WTC11 (cell line): ENCODE measurements around the gene ST6GALNAC5. TPM values are rescaled to one million over a fixed set of nuclear protein-coding genes. Genes with fewer than 3 reads are reported as not detected.

Experiments used
- ATAC-seq: fragments of 200-7000 bp; cut with Tn5 transposase; 2 replicates; pipeline ENCODE4 v1.10.0; 2021; ENCODE audit warnings: mild to moderate bottlenecking, moderate library complexity
- CTCF ChIA-PET: fragments of 300-600 bp; sonication (Branson Sonifier 250); formaldehyde crosslinking; loops from one replicate; lab custom pipeline; 2021; ENCODE audit warnings: antibody characterized with exemption; lab: Charles Lee
- POLR2A ChIA-PET: fragments of 350-600 bp; sonication (Branson Sonifier 250); formaldehyde crosslinking; loops from one replicate; lab custom pipeline; 2021; ENCODE audit warnings: antibody characterized with exemption; lab: Charles Lee
- DNase-seq: peaks from one replicate; pipeline ENCODE4 v3.0.0; 2021; ENCODE audit warnings: low spot score
- H3K27ac Mint-ChIP-seq: 2 replicates; pipeline ENCODE4 v1.8.0; 2021; ENCODE audit warnings: mixed read lengths
- H3K27me3 Mint-ChIP-seq: 2 replicates; pipeline ENCODE4 v1.8.0; 2021; ENCODE audit warnings: low read depth, mild to moderate bottlenecking, moderate library complexity, mixed read lengths
- H3K36me3 Mint-ChIP-seq: 2 replicates; pipeline ENCODE4 v1.8.0; 2021; ENCODE audit warnings: mixed read lengths
- H3K4me1 Mint-ChIP-seq: 2 replicates; pipeline ENCODE4 v1.8.0; 2022; ENCODE audit warnings: mixed read lengths
- H3K4me3 Mint-ChIP-seq: 2 replicates; pipeline ENCODE4 v1.8.0; 2021; ENCODE audit warnings: mild to moderate bottlenecking, moderate library complexity, mixed read lengths
- H3K9me3 Mint-ChIP-seq: 2 replicates; pipeline ENCODE4 v1.8.0; 2021; ENCODE audit warnings: mixed read lengths
- CREB1 ChIP-seq: sonication (generic); formaldehyde crosslinking; IDR thresholded peaks from 2 replicates; pipeline ENCODE4 v1.8.0; 2023; ENCODE audit warnings: mild to moderate bottlenecking, missing genetic modification reagents
- EMX1 ChIP-seq: fragments of 250-450 bp; sonication (Bioruptor Pico); IDR thresholded peaks from 2 replicates; pipeline ENCODE4 v1.8.0; 2021; ENCODE audit warnings: mild to moderate bottlenecking
- ETV6 ChIP-seq: sonication (generic); formaldehyde crosslinking; IDR thresholded peaks from 2 replicates; pipeline ENCODE4 v1.8.1; 2022; ENCODE audit warnings: mild to moderate bottlenecking, missing genetic modification reagents
- FOXP1 ChIP-seq: sonication (generic); formaldehyde crosslinking; IDR thresholded peaks from 2 replicates; pipeline ENCODE4 v1.8.0; 2022; ENCODE audit warnings: missing genetic modification reagents, mild to moderate bottlenecking, moderate library complexity, borderline replicate concordance
- GRHL2 ChIP-seq: fragments of 250-450 bp; sonication (Bioruptor Pico); IDR thresholded peaks from 2 replicates; pipeline ENCODE4 v1.8.0; 2022; ENCODE audit warnings: mild to moderate bottlenecking, moderate library complexity; ENCODE audit not compliant: insufficient replicate concordance, severe bottlenecking
- HMGA2 ChIP-seq: fragments of 250-450 bp; sonication (Bioruptor Pico); IDR thresholded peaks from 2 replicates; pipeline ENCODE4 v1.4.0; 2021; ENCODE audit warnings: mild to moderate bottlenecking, moderate library complexity
- MXD4 ChIP-seq: fragments of 250-450 bp; sonication (Bioruptor Pico); IDR thresholded peaks from 2 replicates; pipeline ENCODE4 v1.8.0; 2021; ENCODE audit warnings: mild to moderate bottlenecking, moderate library complexity, borderline replicate concordance
- NFATC4 ChIP-seq: fragments of 250-450 bp; sonication (Bioruptor Pico); IDR thresholded peaks from 2 replicates; pipeline ENCODE4 v1.9.0; 2021; ENCODE audit warnings: mild to moderate bottlenecking
- NFYB ChIP-seq: sonication (generic); formaldehyde crosslinking; conservative IDR thresholded peaks from 2 replicates; pipeline ENCODE4 v1.8.0; 2022; ENCODE audit warnings: low read depth, missing genetic modification reagents
- NR1H2 ChIP-seq: sonication (generic); formaldehyde crosslinking; IDR thresholded peaks from 2 replicates; pipeline ENCODE4 v1.9.0; 2021; ENCODE audit warnings: mild to moderate bottlenecking, moderate library complexity, missing genetic modification reagents
- NR3C1 ChIP-seq: sonication (generic); formaldehyde crosslinking; conservative IDR thresholded peaks from 2 replicates; pipeline ENCODE4 v1.8.1; 2023; ENCODE audit warnings: low read depth, mild to moderate bottlenecking, missing genetic modification reagents
- RELA ChIP-seq: sonication (generic); formaldehyde crosslinking; IDR thresholded peaks from 2 replicates; pipeline ENCODE4 v1.8.1; 2022; ENCODE audit warnings: missing genetic modification reagents, mild to moderate bottlenecking, borderline replicate concordance
- SMAD3 ChIP-seq: sonication (generic); formaldehyde crosslinking; IDR thresholded peaks from 2 replicates; pipeline ENCODE4 v1.8.0; 2022; ENCODE audit warnings: missing genetic modification reagents, mild to moderate bottlenecking, borderline replicate concordance
- TCF7 ChIP-seq: sonication (generic); formaldehyde crosslinking; IDR thresholded peaks from 2 replicates; pipeline ENCODE4 v1.8.0; 2022; ENCODE audit warnings: mild to moderate bottlenecking, low read depth, missing genetic modification reagents, moderate library complexity
- TEAD1 ChIP-seq: sonication (generic); formaldehyde crosslinking; IDR thresholded peaks from 2 replicates; pipeline ENCODE4 v1.8.0; 2022; ENCODE audit warnings: mild to moderate bottlenecking, missing genetic modification reagents
- TP53 ChIP-seq: sonication (generic); formaldehyde crosslinking; IDR thresholded peaks from 2 replicates; pipeline ENCODE4 v1.8.1; 2023; ENCODE audit warnings: mild to moderate bottlenecking, missing genetic modification reagents
- ZNF219 ChIP-seq: sonication (generic); formaldehyde crosslinking; IDR thresholded peaks from 2 replicates; pipeline ENCODE4 v1.8.0; 2023; ENCODE audit warnings: missing genetic modification reagents, mild to moderate bottlenecking, borderline replicate concordance
- ZNF232 ChIP-seq: sonication (generic); formaldehyde crosslinking; IDR thresholded peaks from 2 replicates; pipeline ENCODE4 v1.8.0; 2022; ENCODE audit warnings: mild to moderate bottlenecking, missing genetic modification reagents
- ZNF396 ChIP-seq: fragments of 250-450 bp; sonication (Bioruptor Pico); IDR thresholded peaks from 2 replicates; pipeline ENCODE4 v1.8.0; 2021; ENCODE audit warnings: mild to moderate bottlenecking, moderate library complexity, borderline replicate concordance
- ZNF416 ChIP-seq: fragments of 250-450 bp; sonication (Bioruptor Pico); IDR thresholded peaks from 2 replicates; pipeline ENCODE4 v1.9.0; 2021; ENCODE audit warnings: mild to moderate bottlenecking, inconsistent platforms
- total RNA-seq: library from RNA; stranded (reverse); gene quantifications from 3 replicates; pipeline ENCODE4 v1.2.3, GENCODE V29; 2021
- TF ChIP-seq, protein P1 (sequence below): sonication (generic); formaldehyde crosslinking; conservative IDR thresholded peaks from 2 replicates; pipeline ENCODE4 v1.8.1; 2022; ENCODE audit warnings: mild to moderate bottlenecking, missing genetic modification reagents
- TF ChIP-seq, protein P2 (sequence below): sonication (generic); formaldehyde crosslinking; IDR thresholded peaks from 2 replicates; pipeline ENCODE4 v1.8.1; 2022; ENCODE audit warnings: missing genetic modification reagents, borderline replicate concordance
- TF ChIP-seq, protein P3 (sequence below): sonication (generic); formaldehyde crosslinking; IDR thresholded peaks from 2 replicates; pipeline ENCODE4 v1.8.0; 2022; ENCODE audit warnings: missing genetic modification reagents
- TF ChIP-seq, protein P4 (sequence below): sonication (generic); formaldehyde crosslinking; IDR thresholded peaks from 2 replicates; pipeline ENCODE4 v1.8.0; 2022; ENCODE audit warnings: mild to moderate bottlenecking, missing genetic modification reagents
- TF ChIP-seq, protein P5 (sequence below): sonication (generic); formaldehyde crosslinking; IDR thresholded peaks from 2 replicates; pipeline ENCODE4 v1.8.0; 2022; ENCODE audit warnings: mild to moderate bottlenecking, missing genetic modification reagents
- TF ChIP-seq, protein P6 (sequence below): sonication (generic); formaldehyde crosslinking; IDR thresholded peaks from 2 replicates; pipeline ENCODE4 v1.8.0; 2022; ENCODE audit warnings: mild to moderate bottlenecking, missing genetic modification reagents
- TF ChIP-seq, protein P7 (sequence below): fragments of 250-450 bp; sonication (Bioruptor Pico); IDR thresholded peaks from 2 replicates; pipeline ENCODE4 v1.9.0; 2021; ENCODE audit warnings: mild to moderate bottlenecking

Gene ST6GALNAC5
- total RNA-seq, 1 experiment from 2014 or later = 9.6 TPM

DNA sequence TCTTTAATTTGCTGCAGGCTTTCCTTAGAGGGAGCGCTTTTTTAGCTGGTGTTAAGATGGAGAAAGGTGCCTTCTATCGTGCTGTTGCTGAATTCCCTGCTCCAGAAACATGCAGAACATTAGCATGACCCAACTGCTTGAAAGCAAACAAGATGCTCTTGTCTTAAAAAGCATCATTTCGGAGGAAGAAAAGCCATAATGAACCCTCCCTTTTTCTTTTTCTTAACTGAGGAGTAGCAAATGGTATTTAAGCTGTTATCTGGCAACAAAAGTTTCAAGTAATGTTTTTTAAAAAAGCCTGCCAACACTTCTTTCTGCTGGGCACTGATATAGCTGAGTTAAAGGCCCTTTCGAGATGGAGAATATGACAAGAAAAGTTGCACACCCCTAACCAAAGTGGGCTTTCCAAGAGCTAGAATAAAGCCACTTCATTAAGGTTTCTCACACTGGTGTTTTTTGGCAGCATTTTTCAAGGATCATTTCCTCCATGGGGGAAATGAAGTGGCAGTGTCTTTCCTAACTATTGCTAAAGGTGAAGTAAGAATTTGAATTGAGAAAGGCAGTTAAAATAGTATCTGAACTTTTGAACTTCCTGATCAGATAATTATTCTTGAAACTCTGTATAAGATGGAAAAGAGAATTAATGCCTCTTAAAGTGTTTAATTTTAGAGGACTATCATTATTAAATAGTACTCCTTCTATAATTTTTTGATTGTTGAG, 38.8 kb downstream of the ST6GALNAC5 start:
- no peak for ATAC-seq
- no peak for TF ChIP-seq TP53 (CRISPR knock-in tag)
- TF ChIP-seq TEAD1 (CRISPR knock-in tag) = no peak
- TF ChIP-seq, protein P1, sequence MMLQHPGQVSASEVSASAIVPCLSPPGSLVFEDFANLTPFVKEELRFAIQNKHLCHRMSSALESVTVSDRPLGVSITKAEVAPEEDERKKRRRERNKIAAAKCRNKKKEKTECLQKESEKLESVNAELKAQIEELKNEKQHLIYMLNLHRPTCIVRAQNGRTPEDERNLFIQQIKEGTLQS (CRISPR knock-in tag) = no peak
- no peak for TF ChIP-seq NFYB (CRISPR knock-in tag)
- TF ChIP-seq MXD4 = no peak
- TF ChIP-seq FOXP1 (CRISPR knock-in tag) = no peak
- TF ChIP-seq, protein P2, sequence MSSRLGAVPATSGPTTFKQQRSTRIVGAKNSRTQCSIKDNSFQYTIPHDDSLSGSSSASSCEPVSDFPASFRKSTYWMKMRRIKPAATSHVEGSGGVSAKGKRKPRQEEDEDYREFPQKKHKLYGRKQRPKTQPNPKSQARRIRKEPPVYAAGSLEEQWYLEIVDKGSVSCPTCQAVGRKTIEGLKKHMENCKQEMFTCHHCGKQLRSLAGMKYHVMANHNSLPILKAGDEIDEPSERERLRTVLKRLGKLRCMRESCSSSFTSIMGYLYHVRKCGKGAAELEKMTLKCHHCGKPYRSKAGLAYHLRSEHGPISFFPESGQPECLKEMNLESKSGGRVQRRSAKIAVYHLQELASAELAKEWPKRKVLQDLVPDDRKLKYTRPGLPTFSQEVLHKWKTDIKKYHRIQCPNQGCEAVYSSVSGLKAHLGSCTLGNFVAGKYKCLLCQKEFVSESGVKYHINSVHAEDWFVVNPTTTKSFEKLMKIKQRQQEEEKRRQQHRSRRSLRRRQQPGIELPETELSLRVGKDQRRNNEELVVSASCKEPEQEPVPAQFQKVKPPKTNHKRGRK (CRISPR knock-in tag) = no peak
- TF ChIP-seq, protein P3, sequence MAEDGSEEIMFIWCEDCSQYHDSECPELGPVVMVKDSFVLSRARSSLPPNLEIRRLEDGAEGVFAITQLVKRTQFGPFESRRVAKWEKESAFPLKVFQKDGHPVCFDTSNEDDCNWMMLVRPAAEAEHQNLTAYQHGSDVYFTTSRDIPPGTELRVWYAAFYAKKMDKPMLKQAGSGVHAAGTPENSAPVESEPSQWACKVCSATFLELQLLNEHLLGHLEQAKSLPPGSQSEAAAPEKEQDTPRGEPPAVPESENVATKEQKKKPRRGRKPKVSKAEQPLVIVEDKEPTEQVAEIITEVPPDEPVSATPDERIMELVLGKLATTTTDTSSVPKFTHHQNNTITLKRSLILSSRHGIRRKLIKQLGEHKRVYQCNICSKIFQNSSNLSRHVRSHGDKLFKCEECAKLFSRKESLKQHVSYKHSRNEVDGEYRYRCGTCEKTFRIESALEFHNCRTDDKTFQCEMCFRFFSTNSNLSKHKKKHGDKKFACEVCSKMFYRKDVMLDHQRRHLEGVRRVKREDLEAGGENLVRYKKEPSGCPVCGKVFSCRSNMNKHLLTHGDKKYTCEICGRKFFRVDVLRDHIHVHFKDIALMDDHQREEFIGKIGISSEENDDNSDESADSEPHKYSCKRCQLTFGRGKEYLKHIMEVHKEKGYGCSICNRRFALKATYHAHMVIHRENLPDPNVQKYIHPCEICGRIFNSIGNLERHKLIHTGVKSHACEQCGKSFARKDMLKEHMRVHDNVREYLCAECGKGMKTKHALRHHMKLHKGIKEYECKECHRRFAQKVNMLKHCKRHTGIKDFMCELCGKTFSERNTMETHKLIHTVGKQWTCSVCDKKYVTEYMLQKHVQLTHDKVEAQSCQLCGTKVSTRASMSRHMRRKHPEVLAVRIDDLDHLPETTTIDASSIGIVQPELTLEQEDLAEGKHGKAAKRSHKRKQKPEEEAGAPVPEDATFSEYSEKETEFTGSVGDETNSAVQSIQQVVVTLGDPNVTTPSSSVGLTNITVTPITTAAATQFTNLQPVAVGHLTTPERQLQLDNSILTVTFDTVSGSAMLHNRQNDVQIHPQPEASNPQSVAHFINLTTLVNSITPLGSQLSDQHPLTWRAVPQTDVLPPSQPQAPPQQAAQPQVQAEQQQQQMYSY (CRISPR knock-in tag) = no peak
- TF ChIP-seq HMGA2 (CRISPR knock-in tag) = no peak
- no peak for TF ChIP-seq NR3C1
- no peak for TF ChIP-seq NFATC4 (CRISPR knock-in tag)
- TF ChIP-seq TCF7 = no peak
- no peak for TF ChIP-seq CREB1 (CRISPR knock-in tag)
- no peak for TF ChIP-seq ETV6 (CRISPR knock-in tag)
- no peak for TF ChIP-seq ZNF416
- no peak for TF ChIP-seq RELA (CRISPR knock-in tag)
- no peak for TF ChIP-seq EMX1
- TF ChIP-seq, protein P4, sequence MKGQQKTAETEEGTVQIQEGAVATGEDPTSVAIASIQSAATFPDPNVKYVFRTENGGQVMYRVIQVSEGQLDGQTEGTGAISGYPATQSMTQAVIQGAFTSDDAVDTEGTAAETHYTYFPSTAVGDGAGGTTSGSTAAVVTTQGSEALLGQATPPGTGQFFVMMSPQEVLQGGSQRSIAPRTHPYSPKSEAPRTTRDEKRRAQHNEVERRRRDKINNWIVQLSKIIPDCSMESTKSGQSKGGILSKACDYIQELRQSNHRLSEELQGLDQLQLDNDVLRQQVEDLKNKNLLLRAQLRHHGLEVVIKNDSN (CRISPR knock-in tag) = no peak
- TF ChIP-seq, protein P5, sequence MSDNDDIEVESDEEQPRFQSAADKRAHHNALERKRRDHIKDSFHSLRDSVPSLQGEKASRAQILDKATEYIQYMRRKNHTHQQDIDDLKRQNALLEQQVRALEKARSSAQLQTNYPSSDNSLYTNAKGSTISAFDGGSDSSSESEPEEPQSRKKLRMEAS = no peak
- TF ChIP-seq ZNF396 = no peak
- H3K9me3 Mint-ChIP-seq = no peaks in the 10 kb centered on the region
- H3K27me3 Mint-ChIP-seq = no peaks in the 10 kb centered on the region
- ChIA-PET POLR2A (no interaction called here), CTCF (no interaction called here)
- no peak for DNase-seq
- H3K27ac Mint-ChIP-seq = no peak overlapping the region
- no peaks in the 10 kb centered on the region for H3K36me3 Mint-ChIP-seq
- no peak overlapping the region for H3K4me3 Mint-ChIP-seq
- peaks cover 13% of the 10 kb centered on the region for H3K4me1 Mint-ChIP-seq

DNA sequence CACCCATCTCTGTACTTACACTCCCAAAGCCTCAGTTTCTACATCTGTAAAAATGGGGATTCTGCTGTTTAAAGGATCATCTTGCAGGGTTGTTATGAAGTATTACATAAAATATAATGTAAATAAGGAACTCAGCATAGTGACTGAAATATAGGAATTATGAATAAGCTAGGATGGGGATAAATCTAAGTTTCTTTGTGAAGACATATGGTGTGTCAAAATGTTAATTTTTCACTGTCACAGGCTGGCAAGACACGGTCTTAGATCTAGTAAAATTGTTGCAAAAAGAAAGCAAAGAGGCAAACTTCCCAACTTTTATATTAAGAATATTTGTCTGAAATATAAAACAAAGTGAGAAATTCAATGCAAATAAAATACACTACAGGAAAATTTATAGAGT, 42.0 kb downstream of the ST6GALNAC5 start:
- DNase-seq (no peak), ATAC-seq (no peak)
- Mint-ChIP-seq H3K27me3 (no peaks in the 10 kb centered on the region), H3K9me3 (peaks cover 5% of the 10 kb centered on the region; the same call in 1 of the 2 replicates), H3K4me1 (peaks cover 18% of the 10 kb centered on the region), H3K4me3 (no peak overlapping the region), H3K36me3 (no peaks in the 10 kb centered on the region), H3K27ac (no peak overlapping the region)
- POLR2A ChIA-PET = no interaction called here
- CTCF ChIA-PET = no interaction called here
- TF ChIP-seq GRHL2 (CRISPR knock-in tag) = no peak
- TF ChIP-seq, protein P6, sequence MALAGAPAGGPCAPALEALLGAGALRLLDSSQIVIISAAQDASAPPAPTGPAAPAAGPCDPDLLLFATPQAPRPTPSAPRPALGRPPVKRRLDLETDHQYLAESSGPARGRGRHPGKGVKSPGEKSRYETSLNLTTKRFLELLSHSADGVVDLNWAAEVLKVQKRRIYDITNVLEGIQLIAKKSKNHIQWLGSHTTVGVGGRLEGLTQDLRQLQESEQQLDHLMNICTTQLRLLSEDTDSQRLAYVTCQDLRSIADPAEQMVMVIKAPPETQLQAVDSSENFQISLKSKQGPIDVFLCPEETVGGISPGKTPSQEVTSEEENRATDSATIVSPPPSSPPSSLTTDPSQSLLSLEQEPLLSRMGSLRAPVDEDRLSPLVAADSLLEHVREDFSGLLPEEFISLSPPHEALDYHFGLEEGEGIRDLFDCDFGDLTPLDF (CRISPR knock-in tag) = no peak
- TF ChIP-seq, protein P7, sequence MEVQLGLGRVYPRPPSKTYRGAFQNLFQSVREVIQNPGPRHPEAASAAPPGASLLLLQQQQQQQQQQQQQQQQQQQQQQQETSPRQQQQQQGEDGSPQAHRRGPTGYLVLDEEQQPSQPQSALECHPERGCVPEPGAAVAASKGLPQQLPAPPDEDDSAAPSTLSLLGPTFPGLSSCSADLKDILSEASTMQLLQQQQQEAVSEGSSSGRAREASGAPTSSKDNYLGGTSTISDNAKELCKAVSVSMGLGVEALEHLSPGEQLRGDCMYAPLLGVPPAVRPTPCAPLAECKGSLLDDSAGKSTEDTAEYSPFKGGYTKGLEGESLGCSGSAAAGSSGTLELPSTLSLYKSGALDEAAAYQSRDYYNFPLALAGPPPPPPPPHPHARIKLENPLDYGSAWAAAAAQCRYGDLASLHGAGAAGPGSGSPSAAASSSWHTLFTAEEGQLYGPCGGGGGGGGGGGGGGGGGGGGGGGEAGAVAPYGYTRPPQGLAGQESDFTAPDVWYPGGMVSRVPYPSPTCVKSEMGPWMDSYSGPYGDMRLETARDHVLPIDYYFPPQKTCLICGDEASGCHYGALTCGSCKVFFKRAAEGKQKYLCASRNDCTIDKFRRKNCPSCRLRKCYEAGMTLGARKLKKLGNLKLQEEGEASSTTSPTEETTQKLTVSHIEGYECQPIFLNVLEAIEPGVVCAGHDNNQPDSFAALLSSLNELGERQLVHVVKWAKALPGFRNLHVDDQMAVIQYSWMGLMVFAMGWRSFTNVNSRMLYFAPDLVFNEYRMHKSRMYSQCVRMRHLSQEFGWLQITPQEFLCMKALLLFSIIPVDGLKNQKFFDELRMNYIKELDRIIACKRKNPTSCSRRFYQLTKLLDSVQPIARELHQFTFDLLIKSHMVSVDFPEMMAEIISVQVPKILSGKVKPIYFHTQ = no peak
- TF ChIP-seq ZNF232 = no peak
- TF ChIP-seq, protein P1 (CRISPR knock-in tag) = no peak
- no peak for TF ChIP-seq SMAD3
- no peak for TF ChIP-seq ZNF219
- TF ChIP-seq NR1H2 = no peak
